Neural progenitor cell (in vitro differentiated cells): ENCODE results near the gene NELFA. TPM values are rescaled to one million over a fixed set of nuclear protein-coding genes. Genes with fewer than 3 reads are reported as not detected.
A peak's percentile ranks its signal among the peaks of the same experiment; 100 is the strongest.

Source experiments
- DNase-seq: peaks from one replicate; pipeline ENCODE4 v3.0.0-alpha.2; 2016; ENCODE audit warnings: low spot score
- H2AFZ ChIP-seq: fragments of 200-600 bp; sonication (generic); replicated peaks from 2 replicates; pipeline ENCODE4 v1.6.1; 2016; ENCODE audit warnings: antibody characterized with exemption
- H3F3A ChIP-seq: fragments of 200-600 bp; sonication (generic); 2 replicates; pipeline ENCODE4 v1.6.1; 2016; ENCODE audit warnings: antibody characterized with exemption, low read depth
- H3K27ac ChIP-seq: fragments of 200-600 bp; sonication (generic); 2 replicates; pipeline ENCODE4 v1.5.1; 2016; ENCODE audit warnings: mild to moderate bottlenecking
- H3K27me3 ChIP-seq: fragments of 200-600 bp; sonication (generic); 2 replicates; pipeline ENCODE4 v1.6.1; 2016; ENCODE audit warnings: mild to moderate bottlenecking, moderate library complexity
- H3K36me3 ChIP-seq: fragments of 200-600 bp; sonication (generic); 2 replicates; pipeline ENCODE4 v1.5.1; 2016
- H3K4me1 ChIP-seq: fragments of 200-600 bp; sonication (generic); 2 replicates; pipeline ENCODE4 v1.6.1; 2016; ENCODE audit warnings: mixed run types
- H3K4me2 ChIP-seq: fragments of 200-600 bp; sonication (generic); 2 replicates; pipeline ENCODE4 v1.6.1; 2016
- H3K4me3 ChIP-seq: fragments of 200-600 bp; sonication (generic); 2 replicates; pipeline ENCODE4 v1.5.1; 2016
- H3K79me2 ChIP-seq: fragments of 200-600 bp; sonication (generic); 2 replicates; pipeline ENCODE4 v1.6.1; 2016; ENCODE audit warnings: low read depth
- H3K9ac ChIP-seq: fragments of 200-600 bp; sonication (generic); 2 replicates; pipeline ENCODE4 v1.6.1; 2016
- H3K9me3 ChIP-seq: fragments of 200-600 bp; sonication (generic); 2 replicates; pipeline ENCODE4 v1.5.1; 2016; ENCODE audit warnings: low read depth
- H4K20me1 ChIP-seq: fragments of 200-600 bp; sonication (generic); 2 replicates; pipeline ENCODE4 v1.6.1; 2016; ENCODE audit warnings: low read depth
- H3K27ac Mint-ChIP-seq: 3 replicates; pipeline ENCODE4 v1.8.0; 2021; ENCODE audit warnings: mixed read lengths
- H3K27me3 Mint-ChIP-seq: 2 replicates; pipeline ENCODE4 v1.8.0; 2022; ENCODE audit warnings: low read depth, mild to moderate bottlenecking, inconsistent platforms, moderate library complexity, mixed read lengths; ENCODE audit not compliant: insufficient read depth
- H3K36me3 Mint-ChIP-seq: 3 replicates; pipeline ENCODE4 v1.8.0; 2021; ENCODE audit warnings: mixed read lengths
- H3K4me1 Mint-ChIP-seq: 3 replicates; pipeline ENCODE4 v1.8.0; 2021; ENCODE audit warnings: mixed read lengths
- H3K4me3 Mint-ChIP-seq: 3 replicates; pipeline ENCODE4 v1.8.0; 2021; ENCODE audit warnings: mild to moderate bottlenecking, moderate library complexity, mixed read lengths
- H3K9me3 Mint-ChIP-seq: 3 replicates; pipeline ENCODE4 v1.8.0; 2020; ENCODE audit warnings: mixed read lengths
- EZH2 ChIP-seq: fragments of 200-600 bp; sonication (generic); IDR thresholded peaks from 2 replicates; pipeline ENCODE4 v1.6.1; 2017; ENCODE audit warnings: antibody characterized with exemption, mild to moderate bottlenecking, moderate library complexity
- EZH2phosphoT487 ChIP-seq: fragments of 200-600 bp; sonication (generic); IDR thresholded peaks from 2 replicates; pipeline ENCODE4 v1.6.1; 2017; ENCODE audit warnings: antibody characterized with exemption
- total RNA-seq: library from RNA; depleted of rRNA; stranded (reverse); fragments of >200 nt; gene quantifications from 2 replicates; pipeline ENCODE4 v1.2.3, GENCODE V29; 2015; ENCODE audit warnings: low replicate concordance
- TF ChIP-seq, protein P1 (sequence below): fragments of 200-600 bp; sonication (generic); IDR thresholded peaks from 2 replicates; pipeline ENCODE4 v1.5.1; 2017; ENCODE audit warnings: antibody characterized with exemption, mild to moderate bottlenecking

NELFA gene
- total RNA-seq, 1 donor from 2014 or later, result 18.0 TPM

GRCh38 chr4:1971456-1972200, 37.1 kb downstream of the NELFA start:
- Mint-ChIP-seq H3K36me3 (peaks cover 50% of the 10 kb centered on the region), H3K27me3 (peaks cover 4% of the 10 kb centered on the region), H3K27ac (no peak overlapping the region), H3K4me1 (no peaks in the 10 kb centered on the region), H3K4me3 (no peak overlapping the region), H3K9me3 (no peaks in the 10 kb centered on the region)
- H3K36me3 ChIP-seq, result no peaks in the 10 kb centered on the region
- peaks cover 17% of the 10 kb centered on the region for H4K20me1 ChIP-seq
- H3K4me2 ChIP-seq, result no peak overlapping the region
- H2AFZ ChIP-seq, result no peak overlapping the region
- DNase-seq, result no peak
- no peak overlapping the region for H3K9ac ChIP-seq
- H3K27me3 ChIP-seq, result no peaks in the 10 kb centered on the region
- TF ChIP-seq, protein P1, sequence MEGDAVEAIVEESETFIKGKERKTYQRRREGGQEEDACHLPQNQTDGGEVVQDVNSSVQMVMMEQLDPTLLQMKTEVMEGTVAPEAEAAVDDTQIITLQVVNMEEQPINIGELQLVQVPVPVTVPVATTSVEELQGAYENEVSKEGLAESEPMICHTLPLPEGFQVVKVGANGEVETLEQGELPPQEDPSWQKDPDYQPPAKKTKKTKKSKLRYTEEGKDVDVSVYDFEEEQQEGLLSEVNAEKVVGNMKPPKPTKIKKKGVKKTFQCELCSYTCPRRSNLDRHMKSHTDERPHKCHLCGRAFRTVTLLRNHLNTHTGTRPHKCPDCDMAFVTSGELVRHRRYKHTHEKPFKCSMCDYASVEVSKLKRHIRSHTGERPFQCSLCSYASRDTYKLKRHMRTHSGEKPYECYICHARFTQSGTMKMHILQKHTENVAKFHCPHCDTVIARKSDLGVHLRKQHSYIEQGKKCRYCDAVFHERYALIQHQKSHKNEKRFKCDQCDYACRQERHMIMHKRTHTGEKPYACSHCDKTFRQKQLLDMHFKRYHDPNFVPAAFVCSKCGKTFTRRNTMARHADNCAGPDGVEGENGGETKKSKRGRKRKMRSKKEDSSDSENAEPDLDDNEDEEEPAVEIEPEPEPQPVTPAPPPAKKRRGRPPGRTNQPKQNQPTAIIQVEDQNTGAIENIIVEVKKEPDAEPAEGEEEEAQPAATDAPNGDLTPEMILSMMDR, result no peak
- TF ChIP-seq EZH2 (no peak), EZH2phosphoT487 (no peak)
- no peaks in the 10 kb centered on the region for H3K4me1 ChIP-seq
- peaks cover 7% of the 10 kb centered on the region for H3K79me2 ChIP-seq
- no peak overlapping the region for H3K4me3 ChIP-seq
- no peaks in the 10 kb centered on the region for H3K9me3 ChIP-seq
- H3F3A ChIP-seq, result no peaks in the 10 kb centered on the region
- H3K27ac ChIP-seq, result no peak overlapping the region

- Histone ChIP-seq H3K4me2 (no peak overlapping the region), H3K9ac (no peak overlapping the region), H3K27me3 (no peaks in the 10 kb centered on the region), H3K4me1 (no peaks in the 10 kb centered on the region), H2AFZ (no peak overlapping the region), H3K4me3 (no peak overlapping the region), H3K9me3 (no peaks in the 10 kb centered on the region), H3K36me3 (no peaks in the 10 kb centered on the region), H3F3A (no peaks in the 10 kb centered on the region), H4K20me1 (peaks cover 17% of the 10 kb centered on the region), H3K79me2 (peaks cover 7% of the 10 kb centered on the region), H3K27ac (no peak overlapping the region)
- TF ChIP-seq, protein P1, result no peak
- TF ChIP-seq EZH2phosphoT487 (no peak), EZH2 (no peak)
- Mint-ChIP-seq H3K36me3 (peaks cover 51% of the 10 kb centered on the region), H3K27ac (no peak overlapping the region), H3K4me3 (no peak overlapping the region), H3K27me3 (peaks cover 4% of the 10 kb centered on the region), H3K4me1 (no peaks in the 10 kb centered on the region), H3K9me3 (no peaks in the 10 kb centered on the region)
- DNase-seq, result no peak
Measured at GRCh38 chr4:1970926-1971325, 37.8 kb downstream of the NELFA start.

GRCh38 chr4:1969928-1970723, 38.6 kb downstream of the NELFA start:
- Histone ChIP-seq H4K20me1 (peaks cover 17% of the 10 kb centered on the region), H3K4me3 (no peak overlapping the region), H3K9ac (no peak overlapping the region), H3K9me3 (no peaks in the 10 kb centered on the region), H3K36me3 (peaks cover 4% of the 10 kb centered on the region), H3K4me1 (no peaks in the 10 kb centered on the region), H3K27me3 (no peaks in the 10 kb centered on the region), H3K27ac (no peak overlapping the region), H3K4me2 (no peak overlapping the region), H2AFZ (no peak overlapping the region), H3K79me2 (peaks cover 9% of the 10 kb centered on the region), H3F3A (no peaks in the 10 kb centered on the region)
- no peaks in the 10 kb centered on the region for H3K9me3 Mint-ChIP-seq
- TF ChIP-seq, protein P1, result no peak
- TF ChIP-seq EZH2 (no peak), EZH2phosphoT487 (no peak)
- H3K27ac Mint-ChIP-seq, result peak overlapping the region; percentile 61
- no peak for DNase-seq
- peaks cover 55% of the 10 kb centered on the region for H3K36me3 Mint-ChIP-seq
- H3K27me3 Mint-ChIP-seq, result peaks cover 4% of the 10 kb centered on the region
- H3K4me3 Mint-ChIP-seq, result no peak overlapping the region
- no peaks in the 10 kb centered on the region for H3K4me1 Mint-ChIP-seq
